Sigmoid colon (tissue), 7 donors: ENCODE results near the gene PRKCA. TPM values are rescaled to one million over a fixed set of nuclear protein-coding genes. Genes with fewer than 3 reads are reported as not detected.

Experiments
- DNase-seq: peaks from one replicate; pipeline ENCODE4 v3.0.0-alpha.2; 2019
- H3K27ac ChIP-seq, 4 donors: fragments of 200-600 bp; sonication (generic); one replicate each; pipeline ENCODE4 v1.5.1; 2016 to 2019; ENCODE audit warnings: mild to moderate bottlenecking in 1 of 4
- H3K27me3 ChIP-seq, 3 donors: fragments of 200-600 bp; sonication (generic); one replicate each; pipeline ENCODE4 v1.5.1; 2019; ENCODE audit warnings: mild to moderate bottlenecking in 1 of 3
- H3K36me3 ChIP-seq, 4 donors: fragments of 200-600 bp; sonication (generic); one replicate each; pipeline ENCODE4 v1.5.1; 2016 to 2019
- H3K4me1 ChIP-seq, 4 donors: fragments of 200-600 bp; sonication (generic); one replicate each; pipeline ENCODE4 v1.5.1; 2017 to 2019
- H3K4me3 ChIP-seq, 4 donors: fragments of 200-600 bp; sonication (generic); one replicate each; pipeline ENCODE4 v1.5.1; 2017 to 2019; ENCODE audit warnings: mild to moderate bottlenecking in 2 of 4, moderate library complexity in 1 of 4
- H3K9me3 ChIP-seq, 4 donors: fragments of 200-600 bp in 3 of 4; sonication (generic) in 3 of 4; one replicate each; pipeline versions ENCODE4 v1.5.1 to v1.6.1; 2013 to 2019
- CTCF ChIP-seq, 4 experiments: fragments of 450-650 bp in 3 of 4; fragments of 200-600 bp in 1 of 4; IDR thresholded peaks; one replicate each; pipeline ENCODE4 v1.5.1; 2016 to 2019; ENCODE audit warnings: antibody characterized with exemption in 4 of 4, mild to moderate bottlenecking in 3 of 4, moderate library complexity in 2 of 4
- EP300 ChIP-seq, 4 donors: sonication (generic); formaldehyde crosslinking; IDR thresholded peaks; one replicate each; pipeline ENCODE4 v1.6.1; 2017; ENCODE audit warnings: antibody characterized with exemption in 4 of 4
- POLR2A ChIP-seq, 2 donors: fragments of 450-650 bp; IDR thresholded peaks; one replicate each; pipeline ENCODE4 v1.6.1; 2016; ENCODE audit warnings: antibody characterized with exemption in 2 of 2, mild to moderate bottlenecking in 2 of 2, moderate library complexity in 2 of 2
- POLR2AphosphoS5 ChIP-seq, 4 donors: sonication (generic); formaldehyde crosslinking; IDR thresholded peaks; one replicate each; pipeline ENCODE4 v1.6.1; 2017; ENCODE audit warnings: antibody characterized with exemption in 4 of 4
- WGBS, 2 donors: extraction: QIAGEN DNeasy Blood & Tissue Kit; methylation state at CpG; one replicate each; pipeline ENCODE4 v1.1.7; 2013; 5-methylcytosine and 5-hydroxymethylcytosine counted together
- intact Hi-C: fragments of 100-400 bp; cut with DNase I; formaldehyde crosslinking; loops from one replicate; pipeline ENCODE4 v1.15.1; 2023
- polyA plus RNA-seq, 3 donors: library from polyadenylated mRNA; stranded (reverse); fragments of 200-250 nt; gene quantifications; one replicate each; pipeline ENCODE4 v1.2.3, GENCODE V29; 2013
- total RNA-seq, 4 donors: library from RNA; depleted of rRNA; stranded (reverse); fragments of >200 nt; gene quantifications; one replicate each; pipeline ENCODE4 v1.1.0, GENCODE V29; 2016
- donor health status: healthy with polysubstance abuse.
- donor health status: Bipolar disorder and iron deficiency.
- donor health status: healthy.

PRKCA gene
- total and polyA plus RNA-seq, 7 donors: 6.6 to 58.4 (median 42.6) TPM

- WGBS, 2 donors: 94 to 98% methylated on average over 3 of the region's 3 CpGs
Measured at GRCh38 chr17:66271512-66271911, 30.9 kb upstream of the PRKCA start.

GRCh38 chr17:66272811-66273585 lies 29.4 kb upstream of the PRKCA start:
- Histone ChIP-seq H3K9me3 (no peaks in the 10 kb centered on the region), H3K4me3 (no peak overlapping the region), H3K36me3 (no peaks in the 10 kb centered on the region), H3K27ac (peak overlapping the region in 3 of 4 donors; percentile 11 to 61 (median 50)), H3K4me1 (peaks cover 0 to 22% (median 3%) of the 10 kb centered on the region in 4 donors), H3K27me3 (no peaks in the 10 kb centered on the region)
- WGBS, 2 donors: 67 to 78% methylated on average over 5 of the region's 5 CpGs
- DNase-seq: peak; percentile 71
- intact Hi-C loops: no loop called here
- TF ChIP-seq POLR2AphosphoS5 (IDR thresholded peaks at IDR 0.05) (peak in 1 of 4 donors; percentile 46), CTCF (IDR thresholded peaks at IDR 0.05) (no peak)

More at GRCh38 chr17:66271512-66271911, 30.9 kb upstream of the PRKCA start:
- Histone ChIP-seq H3K4me3 (no peak overlapping the region), H3K9me3 (no peaks in the 10 kb centered on the region), H3K4me1 (peaks cover 0 to 22% (median 3%) of the 10 kb centered on the region in 4 donors), H3K27ac (no peak overlapping the region), H3K36me3 (no peaks in the 10 kb centered on the region), H3K27me3 (no peaks in the 10 kb centered on the region)
- TF ChIP-seq CTCF (IDR thresholded peaks at IDR 0.05) (no peak), POLR2A (IDR thresholded peaks at IDR 0.05) (no peak), EP300 (IDR thresholded peaks at IDR 0.05) (no peak), POLR2AphosphoS5 (IDR thresholded peaks at IDR 0.05) (no peak)
- no peak for DNase-seq
- intact Hi-C loops: no loop called here

GRCh38 chr17:66273586-66273848 lies 28.9 kb upstream of the PRKCA start:
- no peak for TF ChIP-seq POLR2A (IDR thresholded peaks at IDR 0.05)
- TF ChIP-seq POLR2AphosphoS5 (IDR thresholded peaks at IDR 0.05): no peak
- TF ChIP-seq CTCF (IDR thresholded peaks at IDR 0.05): no peak
- no peak for TF ChIP-seq EP300 (IDR thresholded peaks at IDR 0.05)
- Histone ChIP-seq H3K27ac (peak overlapping the region in 1 of 4 donors; percentile 61), H3K27me3 (no peaks in the 10 kb centered on the region), H3K36me3 (no peaks in the 10 kb centered on the region), H3K4me3 (no peak overlapping the region), H3K4me1 (peaks cover 0 to 22% (median 3%) of the 10 kb centered on the region in 4 donors), H3K9me3 (no peaks in the 10 kb centered on the region)
- no peak for DNase-seq
- intact Hi-C loops: no loop called here

GRCh38 chr17:66275651-66276050 lies 26.8 kb upstream of the PRKCA start:
- Histone ChIP-seq H3K27me3 (no peaks in the 10 kb centered on the region), H3K4me1 (peaks cover 0 to 22% (median 3%) of the 10 kb centered on the region in 4 donors), H3K27ac (no peak overlapping the region), H3K9me3 (no peaks in the 10 kb centered on the region), H3K4me3 (no peak overlapping the region), H3K36me3 (no peaks in the 10 kb centered on the region)
- TF ChIP-seq POLR2A (IDR thresholded peaks at IDR 0.05) (no peak), POLR2AphosphoS5 (IDR thresholded peaks at IDR 0.05) (no peak), EP300 (IDR thresholded peaks at IDR 0.05) (no peak), CTCF (IDR thresholded peaks at IDR 0.05) (no peak)
- intact Hi-C loops: no loop called here
- DNase-seq: no peak
- 71 to 78% methylated on average over 6 of the region's 6 CpGs for WGBS, 2 donors
